PC-9 (cell line): Measurements from ENCODE around the gene LRP1B. TPM values are rescaled to one million over a fixed set of nuclear protein-coding genes. Genes with fewer than 3 reads are reported as not detected.

Source experiments
- BruUV-seq: library from RNA; stranded (reverse); fragments of 400-500 nt; replicated peaks from 2 replicates; lab custom pipeline; 2021; lab: Mats Ljungman, UMichigan
- CTCF ChIA-PET: fragments of 300-600 bp; sonication (Branson Sonifier 250); formaldehyde crosslinking; loops from one replicate; lab custom pipeline; 2022; ENCODE audit warnings: antibody characterized with exemption; lab: Charles Lee
- POLR2A ChIA-PET: fragments of 300-600 bp; sonication (Branson Sonifier 250); formaldehyde crosslinking; loops from one replicate; lab custom pipeline; 2022; ENCODE audit warnings: antibody characterized with exemption; ENCODE audit not compliant: unreplicated experiment; lab: Charles Lee
- DNase-seq, 2 experiments: peaks; one replicate each; pipeline versions ENCODE4 v3.0.0 to v3.0.0-alpha.2; 2015 to 2022; ENCODE audit warnings: mixed read lengths in 1 of 2
- H2AFZ ChIP-seq: fragments of 200-600 bp; sonication (generic); 2 replicates; pipeline ENCODE4 v1.8.1; 2017; ENCODE audit warnings: antibody characterized with exemption
- H3F3A ChIP-seq: fragments of 200-600 bp; sonication (generic); 2 replicates; pipeline ENCODE4 v1.8.1; 2017; ENCODE audit warnings: antibody characterized with exemption, mild to moderate bottlenecking, low read depth; ENCODE audit not compliant: insufficient read depth
- H3K27ac ChIP-seq: fragments of 200-600 bp; sonication (generic); 2 replicates; pipeline ENCODE4 v1.6.1; 2016; ENCODE audit warnings: mixed run types
- H3K27me3 ChIP-seq: fragments of 200-600 bp; sonication (generic); 2 replicates; pipeline ENCODE4 v1.6.1; 2016; ENCODE audit warnings: low read depth, mixed run types; ENCODE audit not compliant: insufficient read depth
- H3K36me3 ChIP-seq: fragments of 200-600 bp; sonication (generic); 2 replicates; pipeline ENCODE4 v1.6.1; 2016; ENCODE audit warnings: low read depth, mixed run types
- H3K4me1 ChIP-seq: fragments of 200-600 bp; sonication (generic); replicated peaks from 2 replicates; pipeline ENCODE4 v1.6.1; 2016; ENCODE audit warnings: mixed run types; ENCODE audit not compliant: insufficient read depth
- H3K4me2 ChIP-seq: fragments of 200-600 bp; sonication (generic); 2 replicates; pipeline ENCODE4 v1.6.1; 2017; ENCODE audit warnings: mixed run types
- H3K4me3 ChIP-seq: fragments of 200-600 bp; sonication (generic); 2 replicates; pipeline ENCODE4 v1.6.1; 2016; ENCODE audit warnings: mixed run types
- H3K79me2 ChIP-seq: fragments of 200-600 bp; sonication (generic); 2 replicates; pipeline ENCODE4 v1.6.1; 2017; ENCODE audit warnings: low read depth, mixed run types
- H3K9me2 ChIP-seq: fragments of 200-600 bp; sonication (generic); 2 replicates; pipeline ENCODE4 v1.8.1; 2017; ENCODE audit warnings: mild to moderate bottlenecking; ENCODE audit not compliant: insufficient read depth
- H3K9me3 ChIP-seq: fragments of 200-600 bp; sonication (generic); 2 replicates; pipeline ENCODE4 v1.8.1; 2016; ENCODE audit warnings: low read depth; ENCODE audit not compliant: insufficient read depth
- H4K20me1 ChIP-seq: fragments of 200-600 bp; sonication (generic); 2 replicates; pipeline ENCODE4 v1.8.1; 2017; ENCODE audit not compliant: insufficient read depth
- EZH2 ChIP-seq: fragments of 200-600 bp; sonication (generic); IDR thresholded peaks from 2 replicates; pipeline ENCODE4 v1.8.0; 2017; ENCODE audit warnings: antibody characterized with exemption, low read depth
- intact Hi-C: fragments of 100-400 bp; cut with micrococcal nuclease; formaldehyde crosslinking; loops from one replicate; pipeline ENCODE4 v1.10.0; 2022; ENCODE audit not compliant: unreplicated experiment
- total RNA-seq: library from RNA; stranded (reverse); gene quantifications from 2 replicates; pipeline ENCODE4 v1.2.3, GENCODE V29; 2021
- TF ChIP-seq, protein P1 (sequence below): fragments of 200-600 bp; sonication (generic); conservative IDR thresholded peaks from 2 replicates; pipeline ENCODE4 v1.6.1; 2017; ENCODE audit warnings: mixed run types, antibody characterized with exemption, mild to moderate bottlenecking, moderate library complexity

Gene LRP1B
- total RNA-seq, 1 experiment from 2014 or later = 1.7 TPM

DNA sequence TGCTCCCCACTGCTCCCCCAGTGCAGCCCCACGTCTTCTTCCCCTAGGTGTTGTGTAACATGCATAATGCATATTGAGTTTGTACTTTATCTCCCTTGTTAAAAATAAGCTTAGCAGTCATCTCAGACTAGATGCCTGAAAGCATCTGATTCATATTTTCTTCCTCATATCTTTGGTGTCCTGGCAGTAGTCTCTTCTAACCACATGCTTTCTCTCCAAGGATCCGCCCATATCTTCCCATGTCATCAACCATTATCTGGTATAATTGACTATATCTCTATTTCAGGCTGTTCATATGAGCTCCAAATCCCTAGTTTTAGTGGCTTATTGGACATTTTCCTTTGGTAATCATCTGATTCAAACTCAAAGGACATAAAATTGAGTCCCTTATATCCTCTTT is 426.3 kb downstream of the LRP1B start:
- Histone ChIP-seq H3K9me3 (no peaks in the 10 kb centered on the region), H3K79me2 (no peaks in the 10 kb centered on the region), H4K20me1 (no peaks in the 10 kb centered on the region), H3K27ac (no peak overlapping the region), H3K4me2 (no peak overlapping the region), H3K9me2 (no peaks in the 10 kb centered on the region), H3K4me1 (no peaks in the 10 kb centered on the region), H2AFZ (no peak overlapping the region), H3F3A (no peaks in the 10 kb centered on the region), H3K27me3 (no peaks in the 10 kb centered on the region), H3K4me3 (no peak overlapping the region), H3K36me3 (no peaks in the 10 kb centered on the region)
- ChIA-PET POLR2A (no interaction called here), CTCF (no interaction called here)
- DNase-seq = no peak
- no TSS peak for BruUV-seq
- no peak for TF ChIP-seq EZH2
- TF ChIP-seq, protein P1, sequence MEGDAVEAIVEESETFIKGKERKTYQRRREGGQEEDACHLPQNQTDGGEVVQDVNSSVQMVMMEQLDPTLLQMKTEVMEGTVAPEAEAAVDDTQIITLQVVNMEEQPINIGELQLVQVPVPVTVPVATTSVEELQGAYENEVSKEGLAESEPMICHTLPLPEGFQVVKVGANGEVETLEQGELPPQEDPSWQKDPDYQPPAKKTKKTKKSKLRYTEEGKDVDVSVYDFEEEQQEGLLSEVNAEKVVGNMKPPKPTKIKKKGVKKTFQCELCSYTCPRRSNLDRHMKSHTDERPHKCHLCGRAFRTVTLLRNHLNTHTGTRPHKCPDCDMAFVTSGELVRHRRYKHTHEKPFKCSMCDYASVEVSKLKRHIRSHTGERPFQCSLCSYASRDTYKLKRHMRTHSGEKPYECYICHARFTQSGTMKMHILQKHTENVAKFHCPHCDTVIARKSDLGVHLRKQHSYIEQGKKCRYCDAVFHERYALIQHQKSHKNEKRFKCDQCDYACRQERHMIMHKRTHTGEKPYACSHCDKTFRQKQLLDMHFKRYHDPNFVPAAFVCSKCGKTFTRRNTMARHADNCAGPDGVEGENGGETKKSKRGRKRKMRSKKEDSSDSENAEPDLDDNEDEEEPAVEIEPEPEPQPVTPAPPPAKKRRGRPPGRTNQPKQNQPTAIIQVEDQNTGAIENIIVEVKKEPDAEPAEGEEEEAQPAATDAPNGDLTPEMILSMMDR = no peak
- intact Hi-C loops = no loop called here

DNA sequence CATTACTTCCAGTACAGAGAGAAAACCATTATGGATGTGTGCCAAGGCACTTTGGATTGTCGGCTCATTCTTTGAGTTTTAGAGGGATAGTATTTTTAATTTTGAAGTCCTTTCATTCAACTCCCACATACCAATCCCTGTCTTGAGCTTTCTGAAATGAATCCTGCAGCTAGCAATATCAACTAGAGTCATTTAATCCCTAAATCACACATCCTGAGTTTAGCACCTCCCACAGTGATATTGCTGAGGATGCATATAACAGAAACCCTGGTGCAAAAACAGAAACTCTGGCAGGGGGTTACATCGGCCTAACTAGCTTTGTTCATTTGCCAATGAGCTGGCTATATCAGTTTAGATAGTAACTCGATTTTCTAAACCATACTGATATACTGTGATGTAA is 427.3 kb downstream of the LRP1B start:
- Histone ChIP-seq H3K9me2 (no peaks in the 10 kb centered on the region), H3K4me3 (no peak overlapping the region), H3K36me3 (no peaks in the 10 kb centered on the region), H3K9me3 (no peaks in the 10 kb centered on the region), H3F3A (no peaks in the 10 kb centered on the region), H2AFZ (no peak overlapping the region), H3K4me1 (no peaks in the 10 kb centered on the region), H3K79me2 (no peaks in the 10 kb centered on the region), H3K4me2 (no peak overlapping the region), H3K27ac (no peak overlapping the region), H3K27me3 (no peaks in the 10 kb centered on the region), H4K20me1 (no peaks in the 10 kb centered on the region)
- intact Hi-C loops = no loop called here
- BruUV-seq = no TSS peak
- DNase-seq = no peak
- POLR2A ChIA-PET = no interaction called here
- CTCF ChIA-PET = no interaction called here
- TF ChIP-seq EZH2 = no peak

DNA sequence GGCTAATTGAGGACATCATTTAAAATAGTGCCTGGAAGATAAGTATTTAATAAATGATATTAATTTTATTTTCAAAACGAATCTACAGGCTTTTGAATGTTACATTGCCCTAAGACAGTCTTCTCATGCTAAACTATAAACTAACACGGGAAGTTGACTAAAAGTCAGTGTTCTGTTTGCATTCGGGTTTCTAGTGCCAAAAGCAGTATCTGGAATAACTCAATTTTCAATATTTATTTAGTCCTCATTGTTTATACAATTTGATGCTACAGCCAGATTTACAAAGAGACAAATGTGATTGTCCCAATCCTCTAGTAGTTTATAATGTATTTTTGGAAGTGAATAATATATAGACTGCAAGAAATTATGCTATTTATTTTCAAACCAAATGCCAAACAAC is 429.2 kb downstream of the LRP1B start:
- BruUV-seq = no TSS peak
- H3K9me2 ChIP-seq = no peaks in the 10 kb centered on the region
- no peaks in the 10 kb centered on the region for H3K9me3 ChIP-seq
- H3K4me1 ChIP-seq = no peaks in the 10 kb centered on the region
- ChIA-PET CTCF (no interaction called here), POLR2A (no interaction called here)
- H3K4me3 ChIP-seq = no peak overlapping the region
- no peak overlapping the region for H2AFZ ChIP-seq
- intact Hi-C loops = no loop called here
- TF ChIP-seq, protein P1 = no peak
- no peak for TF ChIP-seq EZH2
- H3K27me3 ChIP-seq = no peaks in the 10 kb centered on the region
- H3K27ac ChIP-seq = no peak overlapping the region
- H3K4me2 ChIP-seq = no peak overlapping the region
- no peak for DNase-seq
- H3F3A ChIP-seq = no peaks in the 10 kb centered on the region
- no peaks in the 10 kb centered on the region for H3K36me3 ChIP-seq
- no peaks in the 10 kb centered on the region for H3K79me2 ChIP-seq
- H4K20me1 ChIP-seq = no peaks in the 10 kb centered on the region

DNA sequence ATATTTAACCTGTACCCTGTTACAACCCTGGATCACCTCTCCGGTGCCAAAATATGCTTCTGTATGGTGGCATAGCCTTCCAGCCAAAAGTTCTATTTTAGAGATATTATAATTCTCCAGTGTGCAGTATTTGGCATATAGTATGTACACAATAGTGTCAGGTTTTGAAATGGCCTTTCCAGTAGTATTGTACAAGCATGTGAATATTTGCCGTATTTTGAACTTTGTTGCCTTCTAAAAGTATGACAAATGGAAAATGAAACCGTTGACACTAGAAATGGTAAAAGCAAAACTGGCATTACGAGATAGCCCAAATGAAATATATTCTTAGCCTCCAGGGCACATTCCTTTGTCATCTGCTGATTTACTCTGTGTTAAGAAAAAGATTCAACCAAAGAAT is 431.2 kb downstream of the LRP1B start:
- Histone ChIP-seq H3K9me2 (no peaks in the 10 kb centered on the region), H4K20me1 (no peaks in the 10 kb centered on the region), H3K27ac (no peak overlapping the region), H3F3A (no peaks in the 10 kb centered on the region), H2AFZ (no peak overlapping the region), H3K9me3 (no peaks in the 10 kb centered on the region), H3K27me3 (no peaks in the 10 kb centered on the region), H3K4me3 (no peak overlapping the region), H3K79me2 (no peaks in the 10 kb centered on the region), H3K4me1 (no peaks in the 10 kb centered on the region), H3K36me3 (no peaks in the 10 kb centered on the region), H3K4me2 (no peak overlapping the region)
- BruUV-seq = no TSS peak
- intact Hi-C loops = no loop called here
- CTCF ChIA-PET = no interaction called here
- TF ChIP-seq EZH2 = no peak
- TF ChIP-seq, protein P1 = no peak
- POLR2A ChIA-PET = no interaction called here
- DNase-seq = no peak
